ENCODE data around the gene GLB1L.

Gene GLB1L

DNA sequence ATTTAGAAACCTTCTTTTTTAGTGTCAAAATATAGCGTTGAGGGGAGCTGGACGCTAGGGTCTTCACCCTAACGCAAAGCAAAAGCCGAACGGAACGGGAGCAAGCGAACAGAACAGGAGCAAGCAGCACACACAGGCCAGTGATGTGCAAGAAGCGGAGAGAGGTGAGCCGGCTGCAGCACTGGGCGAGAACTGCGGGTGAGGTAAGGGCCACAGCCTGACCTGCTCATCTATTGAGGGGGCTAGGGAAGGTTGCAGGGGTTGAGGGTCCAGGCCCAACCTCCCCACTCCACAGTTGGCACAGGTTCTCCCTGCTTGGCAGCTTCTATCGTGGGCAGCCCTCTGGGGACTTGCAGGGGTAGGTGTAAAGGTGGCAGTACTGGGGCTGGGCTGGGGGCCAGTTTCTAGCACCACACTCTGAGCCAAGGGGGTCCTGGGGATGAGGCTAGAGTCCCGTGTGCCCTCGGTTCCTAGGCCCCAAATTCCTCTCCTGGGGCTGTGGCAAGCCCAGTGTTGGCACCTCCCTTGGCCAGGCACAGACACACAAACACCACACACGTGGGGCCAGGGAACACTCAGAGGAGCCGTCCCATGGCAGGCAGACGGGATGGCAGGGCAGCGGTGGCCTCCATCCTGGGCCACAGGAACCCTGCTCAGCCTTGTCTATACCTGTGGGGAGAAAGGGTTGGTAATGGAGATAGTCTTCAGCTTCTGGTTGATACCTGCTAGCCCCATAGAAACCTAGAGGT is 25.3 kb downstream of the GLB1L start:
- Histone ChIP-seq H3K9ac (ENCODE audit: low read length) (no peak overlapping the region), H3K36me3 (replicated peaks; ENCODE audit: insufficient read depth, low read length) (no peaks in the 10 kb centered on the region; the same call in 1 of the 2 replicates), H3K4me2 (ENCODE audit: low read depth, low read length) (no peak overlapping the region), H3K27ac (ENCODE audit: low read length) (no peak overlapping the region), H3K27me3 (replicated peaks; ENCODE audit: insufficient read depth, low read length) (no peaks in the 10 kb centered on the region), H3K4me1 (ENCODE audit: low read length) (peaks cover 13% of the 10 kb centered on the region), H3K9me3 (replicated peaks; ENCODE audit: insufficient read depth, low read length) (no peaks in the 10 kb centered on the region), H2AFZ (ENCODE audit: low read length) (no peak overlapping the region), H3K79me2 (ENCODE audit: low read length) (peaks cover 6% of the 10 kb centered on the region; the same call in 1 of the 2 replicates), H3F3A (ENCODE audit: insufficient read depth, low read length) (peaks cover 17% of the 10 kb centered on the region; the same call in 1 of the 2 replicates), H3K4me3 (ENCODE audit: low read length) (no peak overlapping the region), H3K9me2 (replicated peaks; ENCODE audit: insufficient read depth, low read length) (no peaks in the 10 kb centered on the region), H4K20me1 (ENCODE audit: insufficient read depth, low read length) (no peaks in the 10 kb centered on the region)
- no peak for DNase-seq
- TF ChIP-seq EZH2 (optimal IDR thresholded peaks at IDR 0.05; ENCODE audit: low read depth, low read length) (no peak), EZH2phosphoT487 (IDR thresholded peaks at IDR 0.05; ENCODE audit: low read length) (no peak)
- TF ChIP-seq, protein P1, sequence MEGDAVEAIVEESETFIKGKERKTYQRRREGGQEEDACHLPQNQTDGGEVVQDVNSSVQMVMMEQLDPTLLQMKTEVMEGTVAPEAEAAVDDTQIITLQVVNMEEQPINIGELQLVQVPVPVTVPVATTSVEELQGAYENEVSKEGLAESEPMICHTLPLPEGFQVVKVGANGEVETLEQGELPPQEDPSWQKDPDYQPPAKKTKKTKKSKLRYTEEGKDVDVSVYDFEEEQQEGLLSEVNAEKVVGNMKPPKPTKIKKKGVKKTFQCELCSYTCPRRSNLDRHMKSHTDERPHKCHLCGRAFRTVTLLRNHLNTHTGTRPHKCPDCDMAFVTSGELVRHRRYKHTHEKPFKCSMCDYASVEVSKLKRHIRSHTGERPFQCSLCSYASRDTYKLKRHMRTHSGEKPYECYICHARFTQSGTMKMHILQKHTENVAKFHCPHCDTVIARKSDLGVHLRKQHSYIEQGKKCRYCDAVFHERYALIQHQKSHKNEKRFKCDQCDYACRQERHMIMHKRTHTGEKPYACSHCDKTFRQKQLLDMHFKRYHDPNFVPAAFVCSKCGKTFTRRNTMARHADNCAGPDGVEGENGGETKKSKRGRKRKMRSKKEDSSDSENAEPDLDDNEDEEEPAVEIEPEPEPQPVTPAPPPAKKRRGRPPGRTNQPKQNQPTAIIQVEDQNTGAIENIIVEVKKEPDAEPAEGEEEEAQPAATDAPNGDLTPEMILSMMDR (IDR thresholded peaks at IDR 0.05; ENCODE audit: low read length), result no peak

GRCh38 chr2:219218732-219219701 is 26.2 kb downstream of the GLB1L start, which contains the start of gene ABCB6:
ABCB6 (minus strand) TSS chr2:219218958; CDS start chr2:219218673, 285 bp downstream.
- Histone ChIP-seq H3K9me3 (replicated peaks; ENCODE audit: insufficient read depth, low read length) (no peaks in the 10 kb centered on the region), H3K36me3 (replicated peaks; ENCODE audit: insufficient read depth, low read length) (no peaks in the 10 kb centered on the region; the same call in 1 of the 2 replicates), H3K4me3 (ENCODE audit: low read length) (peak within 1 kb of the TSS; percentile 76), H3K79me2 (ENCODE audit: low read length) (peaks cover 6% of the 10 kb centered on the region; the same call in 1 of the 2 replicates), H3K4me1 (ENCODE audit: low read length) (peaks cover 13% of the 10 kb centered on the region), H3K9ac (ENCODE audit: low read length) (peak within 1 kb of the TSS; percentile 67), H3K9me2 (replicated peaks; ENCODE audit: insufficient read depth, low read length) (no peaks in the 10 kb centered on the region), H2AFZ (ENCODE audit: low read length) (peak within 1 kb of the TSS; percentile 78), H4K20me1 (ENCODE audit: insufficient read depth, low read length) (no peaks in the 10 kb centered on the region), H3K27me3 (replicated peaks; ENCODE audit: insufficient read depth, low read length) (no peaks in the 10 kb centered on the region), H3K4me2 (ENCODE audit: low read depth, low read length) (peak within 1 kb of the TSS; percentile 99), H3K27ac (ENCODE audit: low read length) (peak within 1 kb of the TSS; percentile 59; the same call in 1 of the 2 replicates), H3F3A (ENCODE audit: insufficient read depth, low read length) (peaks cover 17% of the 10 kb centered on the region; the same call in 1 of the 2 replicates)
- TF ChIP-seq, protein P1 (IDR thresholded peaks at IDR 0.05; ENCODE audit: low read length), result no peak
- no peak for TF ChIP-seq EZH2 (optimal IDR thresholded peaks at IDR 0.05; ENCODE audit: low read depth, low read length)
- no peak for TF ChIP-seq EZH2phosphoT487 (IDR thresholded peaks at IDR 0.05; ENCODE audit: low read length)
- DNase-seq, result peak; percentile 94

DNA sequence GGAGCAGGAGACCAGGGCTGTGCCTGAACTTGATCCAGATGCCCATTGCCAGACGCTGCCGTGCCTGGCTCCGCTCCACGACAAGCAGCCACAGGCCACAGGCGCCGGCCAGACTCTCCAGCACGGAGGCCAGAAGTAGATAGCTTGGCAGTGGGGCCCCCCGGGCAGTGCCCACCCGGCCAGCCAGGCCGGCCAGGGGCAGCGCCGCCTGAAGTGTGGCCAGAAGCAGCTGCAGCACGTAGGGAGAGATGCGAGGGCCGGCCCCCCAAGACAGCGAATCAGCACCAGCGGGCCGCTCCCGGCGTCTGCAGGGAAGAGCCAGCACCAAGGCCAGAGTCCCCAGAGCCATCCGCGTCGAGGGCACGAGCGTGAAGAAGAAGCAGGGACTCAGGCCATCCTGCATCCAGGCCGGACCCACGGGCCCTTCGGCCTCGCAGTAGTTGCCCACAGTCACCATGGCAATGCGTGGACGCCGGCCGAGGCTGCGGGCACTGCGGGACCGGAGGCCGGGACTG is 27.0 kb downstream of the GLB1L start:
- Histone ChIP-seq H3K4me1 (ENCODE audit: low read length) (peaks cover 13% of the 10 kb centered on the region), H3K27ac (ENCODE audit: low read length) (peak overlapping the region; percentile 59; the same call in 1 of the 2 replicates), H3K36me3 (replicated peaks; ENCODE audit: insufficient read depth, low read length) (no peaks in the 10 kb centered on the region), H3K4me2 (ENCODE audit: low read depth, low read length) (peak overlapping the region; percentile 99), H2AFZ (ENCODE audit: low read length) (peak overlapping the region; percentile 78), H3K27me3 (replicated peaks; ENCODE audit: insufficient read depth, low read length) (no peaks in the 10 kb centered on the region), H3K9ac (ENCODE audit: low read length) (peak overlapping the region; percentile 67), H4K20me1 (ENCODE audit: insufficient read depth, low read length) (no peaks in the 10 kb centered on the region), H3K4me3 (ENCODE audit: low read length) (peak overlapping the region; percentile 76), H3K9me3 (replicated peaks; ENCODE audit: insufficient read depth, low read length) (no peaks in the 10 kb centered on the region), H3F3A (ENCODE audit: insufficient read depth, low read length) (peaks cover 17% of the 10 kb centered on the region; the same call in 1 of the 2 replicates), H3K9me2 (replicated peaks; ENCODE audit: insufficient read depth, low read length) (no peaks in the 10 kb centered on the region), H3K79me2 (ENCODE audit: low read length) (peaks cover 6% of the 10 kb centered on the region; the same call in 1 of the 2 replicates)
- peak; percentile 40 for DNase-seq
- TF ChIP-seq, protein P1 (IDR thresholded peaks at IDR 0.05; ENCODE audit: low read length), result no peak
- TF ChIP-seq EZH2 (optimal IDR thresholded peaks at IDR 0.05; ENCODE audit: low read depth, low read length) (no peak), EZH2phosphoT487 (IDR thresholded peaks at IDR 0.05; ENCODE audit: low read length) (no peak)

All from MM.1S (cell line).